ACHN (cell line): ENCODE results near the gene SRGAP2C.
"Not testable (repeated sequence)": the region's sequence is repeated elsewhere in the genome, so short reads cannot be mapped to it uniquely, and the experiment has no call there.

ENCODE experiments used
- DNase-seq: peaks from one replicate; pipeline ENCODE4 v3.0.0-alpha.2; 2015
- in situ Hi-C: cut with HindIII; loops from 2 replicates; pipeline ENCODE4 v1.10.0; 2017; ENCODE audit warnings: low sequenced_read_pairs, low pct_ligation_motif_present, low pct_unique_long_range_greater_than_20kb

SRGAP2C gene

GRCh38 chr1:121262163-121262562 is 77.4 kb downstream of the SRGAP2C start:
- DNase-seq, in situ Hi-C loops: not testable (repeated sequence)

- in situ Hi-C loops = not testable (repeated sequence)
- peak; percentile 1 for DNase-seq
Observed at GRCh38 chr1:121263789-121264244, 79.0 kb downstream of the SRGAP2C start.

GRCh38 chr1:121267072-121267471 is 82.3 kb downstream of the SRGAP2C start:
- in situ Hi-C loops, DNase-seq: not testable (repeated sequence)

- in situ Hi-C loops, DNase-seq: not testable (repeated sequence)
Observed at GRCh38 chr1:121269309-121269708, 84.5 kb downstream of the SRGAP2C start.

DNA sequence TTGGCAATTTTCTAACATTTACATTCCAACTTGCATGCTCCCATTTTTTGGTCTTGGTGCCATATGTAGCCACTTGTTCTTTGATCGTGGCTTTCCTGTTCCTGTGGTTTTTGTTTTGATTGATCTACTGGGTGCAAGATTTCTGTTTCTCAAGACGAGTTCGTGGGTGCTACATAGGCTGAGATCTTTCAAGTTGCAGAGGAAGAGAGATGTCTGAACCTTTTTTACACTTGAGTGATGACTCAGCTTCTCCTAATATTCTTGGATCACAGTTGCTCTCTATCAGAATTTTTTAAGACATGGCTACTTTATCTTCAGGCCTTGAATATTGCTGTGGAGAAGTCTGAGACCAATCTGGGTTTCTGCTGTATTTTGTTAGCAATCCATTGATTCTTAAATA is 85.2 kb downstream of the SRGAP2C start:
- DNase-seq, in situ Hi-C loops: not testable (repeated sequence)

- in situ Hi-C loops, DNase-seq: not testable (repeated sequence)
Observed at GRCh38 chr1:121271143-121271715, 86.5 kb downstream of the SRGAP2C start.

GRCh38 chr1:121275435-121275834 is 90.7 kb downstream of the SRGAP2C start:
- DNase-seq, in situ Hi-C loops: not testable (repeated sequence)

DNA sequence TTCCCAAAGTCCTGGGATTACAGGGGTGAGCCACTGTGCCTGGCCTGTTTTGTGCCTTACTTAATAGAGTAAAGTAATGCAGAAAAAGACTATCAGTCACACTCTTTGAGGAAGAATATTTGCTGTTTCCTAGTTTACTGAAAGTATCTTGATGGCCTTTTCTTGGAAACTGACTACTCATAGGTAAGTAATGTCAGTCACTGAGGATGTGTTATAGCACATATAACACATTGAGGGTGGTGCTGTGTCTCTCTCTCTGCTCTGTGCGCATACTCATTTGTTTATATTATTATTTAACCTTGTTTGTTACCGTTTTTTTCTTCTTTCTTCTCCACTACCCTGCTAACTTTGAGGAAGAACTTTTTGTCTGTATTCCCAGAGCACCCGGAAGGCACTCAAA is 93.4 kb downstream of the SRGAP2C start:
- DNase-seq, in situ Hi-C loops: not testable (repeated sequence)

DNA sequence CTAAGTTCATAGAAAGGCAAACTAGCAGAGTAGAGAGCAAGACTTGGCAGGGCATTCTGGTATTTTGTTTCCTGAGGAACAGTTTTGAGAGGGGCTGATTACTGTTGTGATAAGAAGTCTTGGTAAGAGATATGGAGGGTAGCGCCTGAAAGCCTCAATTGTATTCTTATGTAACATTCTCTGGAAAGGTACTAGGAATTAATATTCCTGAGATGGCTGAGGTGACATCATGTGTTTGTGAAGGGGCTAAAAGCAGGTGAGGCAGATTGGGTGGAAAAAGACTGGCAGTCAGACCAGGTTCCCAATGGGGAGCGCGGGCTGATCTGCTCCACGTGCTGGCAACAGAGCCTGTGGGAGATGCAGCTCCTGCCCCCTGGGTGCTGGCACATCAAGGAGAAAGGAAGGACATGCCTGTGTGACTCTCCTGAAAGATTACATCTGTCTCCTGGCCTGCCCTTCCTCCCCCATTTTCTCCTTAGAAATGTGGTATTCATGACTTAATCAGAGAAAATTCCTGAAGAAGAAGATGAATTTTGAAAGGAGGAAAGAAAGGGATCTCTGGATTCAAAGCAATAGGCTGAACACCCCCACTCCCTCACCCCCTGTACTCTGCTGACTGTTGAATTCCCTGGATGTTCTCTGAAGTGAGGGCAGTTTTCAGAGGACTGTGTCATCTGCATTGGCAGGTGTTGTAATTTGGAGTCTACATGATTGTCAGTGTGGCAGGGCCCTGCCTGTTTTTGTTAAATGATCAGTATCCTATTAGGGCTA is 94.2 kb downstream of the SRGAP2C start:
- in situ Hi-C loops, DNase-seq: not testable (repeated sequence)

DNA sequence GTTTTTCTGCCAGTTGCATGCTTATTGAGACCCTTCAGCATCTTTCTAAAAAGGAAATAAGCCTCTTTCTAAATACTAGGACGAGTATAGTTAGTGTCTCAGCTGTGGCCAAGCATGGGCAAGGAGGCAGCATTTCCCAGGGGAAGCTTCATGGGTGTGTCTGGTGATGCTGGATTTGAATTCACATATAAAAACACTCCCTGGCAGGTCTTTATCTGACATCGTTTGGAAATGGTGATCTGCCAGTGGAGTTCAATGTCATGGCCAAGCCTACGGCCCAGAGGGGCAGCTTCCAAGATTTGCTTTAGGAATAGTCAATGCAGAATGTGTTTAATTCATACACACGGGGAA is 94.7 kb downstream of the SRGAP2C start:
- DNase-seq, in situ Hi-C loops: not testable (repeated sequence)

DNA sequence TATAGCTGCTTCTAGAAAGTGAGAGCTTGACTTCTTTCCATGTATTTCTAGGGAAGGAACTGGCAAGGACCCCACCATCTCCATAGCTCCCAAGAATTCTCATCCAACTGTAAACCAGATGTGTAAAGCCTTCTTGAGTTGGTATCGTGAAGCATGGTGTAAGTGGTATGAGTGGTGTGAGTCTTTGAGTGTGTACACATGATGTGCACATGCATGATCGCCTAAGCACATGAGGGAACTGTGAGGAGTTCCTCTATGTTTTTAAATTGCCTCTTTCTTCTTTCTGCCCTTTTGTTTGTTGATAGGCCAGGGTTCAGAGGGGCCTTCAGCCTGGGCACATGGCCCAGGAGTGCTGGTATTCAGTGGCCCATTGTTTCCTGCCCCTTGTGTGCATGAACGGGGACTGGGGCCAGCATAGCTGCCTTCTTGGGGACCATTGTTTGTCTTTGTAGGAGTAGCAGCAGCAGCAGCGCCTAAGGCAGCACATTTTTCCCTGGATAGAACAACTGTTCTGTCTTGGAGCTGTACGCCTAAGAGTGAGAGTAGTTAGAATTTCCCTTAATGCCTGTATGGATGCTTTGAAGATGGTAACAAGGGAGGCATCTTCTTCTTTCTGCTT is 96.0 kb downstream of the SRGAP2C start:
- in situ Hi-C loops, DNase-seq: not testable (repeated sequence)

DNA sequence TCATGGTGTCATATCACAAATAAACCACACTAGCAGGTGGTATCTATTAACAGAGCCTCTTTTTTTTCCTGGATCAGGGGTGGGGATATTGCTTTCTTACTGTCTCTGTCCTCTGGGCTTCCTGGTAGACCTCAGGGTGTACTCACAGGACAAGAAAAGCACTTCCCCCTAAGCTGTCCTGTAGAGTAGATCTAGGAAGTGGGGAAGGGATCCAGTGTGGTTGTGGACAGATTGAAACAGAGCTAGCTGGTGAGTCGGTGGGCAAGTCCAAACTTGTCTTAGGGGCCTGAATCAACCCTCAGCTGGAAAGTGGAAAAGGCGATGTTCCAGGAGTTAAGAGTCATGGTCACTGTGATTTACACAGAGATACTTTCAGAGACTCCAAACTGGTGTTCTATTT is 96.7 kb downstream of the SRGAP2C start:
- DNase-seq, in situ Hi-C loops: not testable (repeated sequence)

- DNase-seq, in situ Hi-C loops: not testable (repeated sequence)
Observed at GRCh38 chr1:121283587-121284180, 98.9 kb downstream of the SRGAP2C start.

DNA sequence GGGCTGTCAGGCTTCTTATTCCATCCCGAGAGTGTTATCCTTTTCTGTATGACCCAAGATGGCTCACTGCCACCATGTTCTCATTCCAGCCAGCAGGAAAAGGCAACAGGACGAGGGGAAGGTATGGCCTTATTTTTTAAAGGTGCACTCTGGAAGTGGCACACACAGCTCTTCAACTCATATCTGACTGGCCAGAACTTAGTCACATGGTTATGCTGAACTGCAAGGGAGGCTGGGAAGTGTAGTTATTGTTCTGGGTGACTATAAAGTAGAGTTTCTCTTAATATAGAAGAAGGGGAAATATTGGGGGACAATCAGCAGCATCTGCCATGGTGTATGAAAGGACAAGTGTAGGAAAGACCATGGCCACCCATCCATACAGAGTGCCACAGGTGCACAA is 107.8 kb downstream of the SRGAP2C start:
- in situ Hi-C loops, DNase-seq: not testable (repeated sequence)

DNA sequence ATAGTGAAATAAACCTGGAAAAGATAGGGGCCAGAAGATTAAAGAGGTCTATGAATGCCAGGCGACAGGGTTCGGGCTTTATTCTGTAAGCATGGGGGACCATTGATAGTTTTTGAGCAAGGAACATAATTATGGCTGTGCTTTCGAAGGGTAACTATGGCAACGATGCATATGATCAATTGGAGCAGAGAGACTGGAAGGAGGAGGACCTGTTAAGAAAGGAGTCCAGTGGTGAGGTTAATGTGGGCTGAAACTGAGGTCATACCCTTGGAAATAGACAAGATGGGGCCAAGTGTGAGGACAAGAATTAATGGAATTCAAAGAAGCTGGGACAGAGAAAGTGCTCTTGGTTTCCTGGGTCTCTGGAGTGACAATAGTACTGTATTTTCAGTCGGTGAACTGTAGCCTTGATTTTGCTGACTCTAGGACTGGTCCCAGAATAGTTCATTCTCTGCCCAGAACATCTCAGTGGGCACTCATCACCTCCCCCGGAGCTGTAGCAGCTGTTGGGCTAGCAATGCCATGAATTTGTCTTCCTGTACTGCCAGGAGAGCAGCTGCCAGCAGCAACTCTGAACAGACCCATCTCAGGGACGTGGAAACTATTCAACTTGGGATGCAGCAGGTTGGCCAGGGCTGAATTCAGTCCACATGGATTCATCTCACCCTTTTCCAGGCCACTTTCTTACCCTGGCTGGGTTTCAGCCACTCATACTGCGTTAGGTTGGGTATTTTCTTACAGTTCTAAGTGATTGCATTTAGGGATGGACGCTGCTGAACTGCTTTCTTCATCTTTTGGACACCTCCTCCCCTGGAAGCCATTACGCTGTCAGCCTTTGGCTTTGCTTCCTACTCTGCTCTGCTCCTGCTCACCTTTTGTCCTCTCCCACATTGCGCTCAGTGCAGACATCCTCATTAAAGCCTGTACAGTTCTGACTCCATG is 108.8 kb downstream of the SRGAP2C start:
- in situ Hi-C loops, DNase-seq: not testable (repeated sequence)

GRCh38 chr1:121294205-121294570 is 109.4 kb downstream of the SRGAP2C start:
- in situ Hi-C loops, DNase-seq: not testable (repeated sequence)

DNA sequence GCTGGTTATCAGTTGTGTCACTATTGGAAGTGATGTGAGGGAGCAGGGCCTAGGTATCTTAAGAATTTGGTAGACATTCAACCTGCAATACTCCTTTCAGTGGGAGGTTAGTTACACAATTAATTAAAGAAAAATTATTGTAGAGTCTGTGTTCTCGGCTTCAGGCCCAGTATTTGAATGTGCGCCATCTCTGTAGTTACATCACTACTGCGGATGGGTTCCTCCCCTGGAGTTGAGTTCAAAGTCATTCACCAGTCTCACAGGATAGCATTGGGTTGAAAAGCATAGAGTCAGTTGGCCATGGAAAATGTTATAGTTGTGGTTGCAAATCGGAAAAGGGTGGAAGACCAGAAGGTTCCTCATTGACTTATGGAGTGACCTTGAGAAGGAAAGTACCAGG is 111.8 kb downstream of the SRGAP2C start:
- in situ Hi-C loops, DNase-seq: not testable (repeated sequence)

GRCh38 chr1:121298529-121298928 is 113.8 kb downstream of the SRGAP2C start:
- DNase-seq, in situ Hi-C loops: not testable (repeated sequence)
